ENCODE measurements around the gene GNAI2. TPM values are rescaled to one million over a fixed set of nuclear protein-coding genes. Genes with fewer than 3 reads are reported as not detected.

GNAI2 gene
- total RNA-seq, 1 experiment from 2014 or later: 201 TPM

DNA sequence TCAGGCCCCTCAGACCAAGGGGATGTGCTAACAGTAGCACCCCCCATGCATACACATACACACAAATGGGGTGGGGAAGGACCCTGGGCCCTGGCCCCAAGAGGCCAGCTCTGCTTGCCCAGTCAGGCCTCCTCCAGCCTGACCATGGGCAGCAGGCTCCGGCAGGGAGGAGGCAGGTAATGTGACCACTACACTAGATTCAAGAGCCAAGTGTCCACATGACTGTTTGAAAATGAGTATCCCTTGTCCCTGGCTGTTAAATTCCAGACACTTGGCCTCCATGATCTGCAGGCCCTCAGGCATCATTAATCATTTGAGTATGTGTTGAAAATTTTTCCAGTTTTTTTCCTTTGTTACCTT is 13.9 kb upstream of the GNAI2 start:
- H3K9me2 ChIP-seq (ENCODE audit: insufficient read depth): no peaks in the 10 kb centered on the region
- H3K27me3 ChIP-seq (ENCODE audit: insufficient read depth, low read depth): no peaks in the 10 kb centered on the region
- no peaks in the 10 kb centered on the region for H3K79me2 ChIP-seq (ENCODE audit: low read depth)
- no peak overlapping the region for H3K4me3 ChIP-seq
- H3K36me3 ChIP-seq (ENCODE audit: low read depth): no peaks in the 10 kb centered on the region
- POLR2A ChIA-PET (ENCODE audit: unreplicated experiment): interaction anchor here (0.6 kb wide), 1 partner anchor 1674 kb away, joined by 4 read pairs; no protein-coding TSS in a partner anchor
- intact Hi-C loops (cut with micrococcal nuclease; ENCODE audit: unreplicated experiment): loop anchor here (5.0 kb wide), 1 partner anchor 680 kb away; no protein-coding TSS in a partner anchor
- no TSS peak for BruUV-seq (replicated peaks)
- no peak for DNase-seq
- no peaks in the 10 kb centered on the region for H3K9me3 ChIP-seq (ENCODE audit: insufficient read depth, low read depth)
- CTCF ChIA-PET: no interaction called here
- H3K4me2 ChIP-seq: no peak overlapping the region
- H3K27ac ChIP-seq: no peak overlapping the region
- peaks cover 4% of the 10 kb centered on the region; the same call in 1 of the 2 replicates for H3F3A ChIP-seq (ENCODE audit: insufficient read depth, low read depth)
- no peak for TF ChIP-seq EZH2 (IDR thresholded peaks at IDR 0.05; ENCODE audit: low read depth)
- TF ChIP-seq, protein P1, sequence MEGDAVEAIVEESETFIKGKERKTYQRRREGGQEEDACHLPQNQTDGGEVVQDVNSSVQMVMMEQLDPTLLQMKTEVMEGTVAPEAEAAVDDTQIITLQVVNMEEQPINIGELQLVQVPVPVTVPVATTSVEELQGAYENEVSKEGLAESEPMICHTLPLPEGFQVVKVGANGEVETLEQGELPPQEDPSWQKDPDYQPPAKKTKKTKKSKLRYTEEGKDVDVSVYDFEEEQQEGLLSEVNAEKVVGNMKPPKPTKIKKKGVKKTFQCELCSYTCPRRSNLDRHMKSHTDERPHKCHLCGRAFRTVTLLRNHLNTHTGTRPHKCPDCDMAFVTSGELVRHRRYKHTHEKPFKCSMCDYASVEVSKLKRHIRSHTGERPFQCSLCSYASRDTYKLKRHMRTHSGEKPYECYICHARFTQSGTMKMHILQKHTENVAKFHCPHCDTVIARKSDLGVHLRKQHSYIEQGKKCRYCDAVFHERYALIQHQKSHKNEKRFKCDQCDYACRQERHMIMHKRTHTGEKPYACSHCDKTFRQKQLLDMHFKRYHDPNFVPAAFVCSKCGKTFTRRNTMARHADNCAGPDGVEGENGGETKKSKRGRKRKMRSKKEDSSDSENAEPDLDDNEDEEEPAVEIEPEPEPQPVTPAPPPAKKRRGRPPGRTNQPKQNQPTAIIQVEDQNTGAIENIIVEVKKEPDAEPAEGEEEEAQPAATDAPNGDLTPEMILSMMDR (conservative IDR thresholded peaks at IDR 0.05): no peak
- no peaks in the 10 kb centered on the region; the same call in 1 of the 2 replicates for H3K4me1 ChIP-seq (replicated peaks; ENCODE audit: insufficient read depth)
- no peaks in the 10 kb centered on the region for H4K20me1 ChIP-seq (ENCODE audit: insufficient read depth)
- H2AFZ ChIP-seq: no peak overlapping the region

DNA sequence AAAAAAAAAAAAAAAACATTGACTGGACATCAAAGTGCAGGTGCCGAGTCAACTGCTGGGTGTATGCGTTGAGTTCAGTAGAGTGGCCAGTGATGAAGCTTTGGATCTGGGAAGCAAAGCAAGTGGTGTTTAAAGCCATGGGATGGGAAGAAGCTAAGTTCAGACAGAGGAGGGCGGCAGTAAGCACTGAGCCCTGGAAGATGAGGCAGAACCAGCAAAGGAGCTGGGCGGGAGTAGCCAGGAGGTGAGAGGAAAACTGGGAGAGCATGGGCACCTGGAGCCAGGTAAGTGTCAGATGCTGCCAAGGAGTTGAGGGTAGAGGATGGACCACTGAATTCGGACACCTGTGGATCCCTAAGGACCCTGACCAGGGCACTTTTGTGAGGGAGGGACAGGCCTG is 11.4 kb upstream of the GNAI2 start:
- H3F3A ChIP-seq (ENCODE audit: insufficient read depth, low read depth): peaks cover 13% of the 10 kb centered on the region; the same call in 1 of the 2 replicates
- no peaks in the 10 kb centered on the region for H3K9me2 ChIP-seq (ENCODE audit: insufficient read depth)
- no peak overlapping the region for H2AFZ ChIP-seq
- CTCF ChIA-PET: interaction anchor here (0.7 to 1.5 kb wide), 2 partner anchors 30 to 1717 kb away, joined by 13 read pairs; no protein-coding TSS in a partner anchor
- no peaks in the 10 kb centered on the region for H3K27me3 ChIP-seq (ENCODE audit: insufficient read depth, low read depth)
- H3K4me1 ChIP-seq (replicated peaks; ENCODE audit: insufficient read depth): peaks cover 12% of the 10 kb centered on the region
- no peaks in the 10 kb centered on the region for H3K9me3 ChIP-seq (ENCODE audit: insufficient read depth, low read depth)
- no peaks in the 10 kb centered on the region for H4K20me1 ChIP-seq (ENCODE audit: insufficient read depth)
- no peak for DNase-seq
- intact Hi-C loops (cut with micrococcal nuclease; ENCODE audit: unreplicated experiment): loop anchor here (5.0 kb wide), 2 partner anchors 113 to 682 kb away; no protein-coding TSS in a partner anchor
- TF ChIP-seq, protein P1 (conservative IDR thresholded peaks at IDR 0.05): no peak
- TF ChIP-seq EZH2 (IDR thresholded peaks at IDR 0.05; ENCODE audit: low read depth): no peak
- no peaks in the 10 kb centered on the region for H3K79me2 ChIP-seq (ENCODE audit: low read depth)
- no TSS peak for BruUV-seq (replicated peaks)
- no peaks in the 10 kb centered on the region for H3K36me3 ChIP-seq (ENCODE audit: low read depth)
- POLR2A ChIA-PET (ENCODE audit: unreplicated experiment): no interaction called here
- H3K4me3 ChIP-seq: no peak overlapping the region
- H3K4me2 ChIP-seq: no peak overlapping the region
- no peak overlapping the region for H3K27ac ChIP-seq

DNA sequence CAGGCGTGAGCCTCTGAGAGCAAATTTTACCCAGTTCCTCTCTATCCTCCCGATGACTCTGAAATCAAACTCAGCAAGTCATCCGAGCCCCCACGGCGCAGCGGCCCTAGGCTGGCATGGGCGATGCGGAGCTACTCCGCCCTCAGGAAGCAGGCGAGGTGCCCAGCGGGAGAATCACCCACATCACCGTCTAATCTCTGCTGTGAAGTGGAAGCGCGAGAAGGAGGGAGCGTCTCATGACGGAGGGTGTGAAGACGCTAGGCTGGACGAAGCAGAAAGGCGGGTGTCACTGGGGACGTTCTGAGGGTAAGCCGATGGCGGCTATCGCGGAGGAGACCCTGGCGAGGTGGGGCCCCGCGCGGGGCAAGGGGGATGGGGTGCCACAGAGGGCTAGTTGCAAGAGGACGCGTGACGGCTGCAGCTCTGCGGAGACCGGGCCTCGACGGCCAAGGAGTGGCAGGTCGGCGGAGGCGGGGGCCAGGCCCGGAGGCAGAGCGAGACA is 9.1 kb upstream of the GNAI2 start:
- H3K9me3 ChIP-seq (ENCODE audit: insufficient read depth, low read depth): no peaks in the 10 kb centered on the region
- TF ChIP-seq EZH2 (IDR thresholded peaks at IDR 0.05; ENCODE audit: low read depth): no peak
- TF ChIP-seq, protein P1 (conservative IDR thresholded peaks at IDR 0.05): no peak

More for the DNA sequence above, 9.1 kb upstream of the GNAI2 start:
- Histone ChIP-seq H3F3A (ENCODE audit: insufficient read depth, low read depth) (peaks cover 13% of the 10 kb centered on the region; the same call in 1 of the 2 replicates), H3K9me2 (ENCODE audit: insufficient read depth) (no peaks in the 10 kb centered on the region), H3K27me3 (ENCODE audit: insufficient read depth, low read depth) (no peaks in the 10 kb centered on the region), H3K36me3 (ENCODE audit: low read depth) (no peaks in the 10 kb centered on the region), H3K79me2 (ENCODE audit: low read depth) (no peaks in the 10 kb centered on the region), H3K4me3 (peak overlapping the region; percentile 64), H3K27ac (no peak overlapping the region), H2AFZ (peak overlapping the region; percentile 95), H3K4me1 (replicated peaks; ENCODE audit: insufficient read depth) (peaks cover 12% of the 10 kb centered on the region), H3K4me2 (peak overlapping the region; percentile 90), H4K20me1 (ENCODE audit: insufficient read depth) (no peaks in the 10 kb centered on the region)
- peak; percentile 52 to 53 for DNase-seq
- POLR2A ChIA-PET (ENCODE audit: unreplicated experiment): interaction anchor here (0.6 to 0.9 kb wide), 3 partner anchors 19 to 38 kb away, joined by 5 to 10 read pairs (median 7); no protein-coding TSS in a partner anchor
- no TSS peak for BruUV-seq (replicated peaks)
- CTCF ChIA-PET: interaction anchor here (0.6 to 1.7 kb wide), 14 partner anchors 9 to 1761 kb away, joined by 3 to 9 read pairs (median 6); partner anchors contain the start of genes C3orf18 and GNAI2
- intact Hi-C loops (cut with micrococcal nuclease; ENCODE audit: unreplicated experiment): loop anchor here (1.0 to 5.0 kb wide), 8 partner anchors 19 to 110 kb away; no protein-coding TSS in a partner anchor

All from PC-9 (cell line).